ENCODE measurements around the gene MACROD2.

Gene MACROD2

DNA sequence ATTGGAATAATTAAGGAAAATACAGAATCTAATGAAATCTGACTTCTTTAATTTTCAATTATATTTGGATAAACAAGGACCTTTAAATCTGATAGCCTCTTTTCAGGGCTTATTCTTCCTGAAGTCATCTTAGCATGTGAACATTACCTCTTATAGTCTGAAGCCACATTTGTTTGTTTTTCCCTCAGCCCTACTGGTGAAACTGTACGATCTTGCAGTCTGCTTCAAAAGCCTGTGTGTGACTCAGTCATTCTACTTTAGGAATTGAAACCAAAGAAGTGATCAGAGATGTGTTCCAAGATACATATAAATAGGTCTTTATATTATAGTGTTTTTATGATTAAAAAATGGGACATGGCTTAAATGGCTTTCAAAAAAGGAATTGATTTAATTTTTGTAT, 67.5 kb downstream of the MACROD2 start:
- no peak for DNase-seq

- DNase-seq, result no peak
These were observed 69.0 kb downstream of the MACROD2 start for GRCh38 chr20:14064333-14064732.

DNA sequence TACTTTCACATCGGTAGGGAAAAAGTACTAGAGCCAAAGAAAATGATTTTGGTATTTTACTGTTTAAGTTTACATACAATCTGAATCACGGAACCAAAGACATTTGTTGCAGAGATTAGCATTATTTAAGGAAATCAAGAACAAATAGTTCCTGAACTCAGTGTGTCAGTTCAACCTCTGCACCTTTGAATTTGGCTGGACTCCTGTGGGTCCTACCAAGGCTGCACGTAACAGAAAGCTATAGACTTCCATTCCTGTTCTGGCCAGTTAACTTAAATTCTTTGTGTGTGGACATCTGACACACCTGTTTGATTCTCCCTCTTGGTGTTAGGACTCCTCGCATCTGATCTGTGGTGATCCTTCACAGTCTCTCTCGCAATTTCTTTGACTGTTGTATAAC, 69.6 kb downstream of the MACROD2 start:
- peak; percentile 5 for DNase-seq

GRCh38 chr20:14065774-14066173, 70.5 kb downstream of the MACROD2 start:
- no peak for DNase-seq

DNA sequence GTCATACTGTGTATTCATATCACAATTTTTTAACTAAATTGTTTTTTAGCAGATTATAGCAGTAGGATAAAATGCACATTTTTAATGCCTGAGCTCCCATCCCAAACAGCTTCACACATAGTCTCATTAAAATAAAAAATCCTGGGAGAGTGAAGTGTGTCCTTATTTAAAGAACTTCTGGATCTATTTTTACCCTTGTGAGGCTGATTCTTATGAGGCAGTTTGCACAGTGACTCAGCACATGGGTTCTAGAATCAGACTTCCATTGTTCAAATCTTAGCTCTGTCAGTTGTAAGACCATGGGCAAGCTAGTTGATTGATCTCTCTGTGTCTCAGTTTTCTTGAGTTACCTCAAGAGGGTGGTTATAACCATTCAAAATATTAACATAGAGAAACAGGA, 72.3 kb downstream of the MACROD2 start:
- no peak for DNase-seq

DNA sequence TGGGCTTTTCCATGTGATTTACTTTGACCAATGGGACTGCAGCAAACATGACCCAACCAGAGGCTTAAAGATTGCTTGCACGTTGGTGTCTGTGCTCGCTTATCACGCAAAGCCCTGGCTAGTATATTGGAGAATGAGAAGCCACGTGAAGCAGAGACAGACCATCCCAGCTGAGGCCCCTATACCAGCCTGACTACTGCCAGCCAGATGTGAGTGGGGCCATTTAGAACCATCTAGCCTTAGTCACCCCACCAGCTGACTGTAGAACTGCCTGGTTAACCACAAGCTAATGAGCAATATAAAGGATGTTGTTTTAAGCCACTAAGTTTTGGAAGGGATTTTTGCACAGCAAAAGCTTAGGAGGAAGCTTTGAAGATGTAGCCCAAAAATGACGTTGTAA, 74.5 kb downstream of the MACROD2 start:
- no peak for DNase-seq

- peak; percentile 1 for DNase-seq
These were observed 98.3 kb downstream of the MACROD2 start for GRCh38 chr20:14093652-14094051.

DNA sequence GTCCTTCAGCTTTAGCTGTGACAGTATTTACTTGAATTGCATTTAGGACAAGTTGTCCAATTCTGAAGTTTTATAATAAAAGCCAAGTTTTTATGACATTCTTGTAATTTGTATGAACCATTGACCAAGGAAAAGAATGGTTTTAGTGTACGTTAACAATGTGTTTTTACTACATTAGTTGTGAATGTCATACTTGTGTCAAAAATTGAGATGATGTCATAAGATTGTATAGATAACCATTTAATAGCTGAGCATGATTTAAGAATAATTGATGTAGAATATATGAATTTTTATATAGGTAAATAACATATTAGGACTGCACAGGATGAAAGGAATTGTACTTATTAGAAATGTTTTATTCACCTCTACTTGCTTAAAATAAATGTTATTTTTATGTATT, 102.9 kb downstream of the MACROD2 start:
- DNase-seq, result no peak

GRCh38 chr20:14113416-14113815, 118.1 kb downstream of the MACROD2 start:
- no peak for DNase-seq

DNA sequence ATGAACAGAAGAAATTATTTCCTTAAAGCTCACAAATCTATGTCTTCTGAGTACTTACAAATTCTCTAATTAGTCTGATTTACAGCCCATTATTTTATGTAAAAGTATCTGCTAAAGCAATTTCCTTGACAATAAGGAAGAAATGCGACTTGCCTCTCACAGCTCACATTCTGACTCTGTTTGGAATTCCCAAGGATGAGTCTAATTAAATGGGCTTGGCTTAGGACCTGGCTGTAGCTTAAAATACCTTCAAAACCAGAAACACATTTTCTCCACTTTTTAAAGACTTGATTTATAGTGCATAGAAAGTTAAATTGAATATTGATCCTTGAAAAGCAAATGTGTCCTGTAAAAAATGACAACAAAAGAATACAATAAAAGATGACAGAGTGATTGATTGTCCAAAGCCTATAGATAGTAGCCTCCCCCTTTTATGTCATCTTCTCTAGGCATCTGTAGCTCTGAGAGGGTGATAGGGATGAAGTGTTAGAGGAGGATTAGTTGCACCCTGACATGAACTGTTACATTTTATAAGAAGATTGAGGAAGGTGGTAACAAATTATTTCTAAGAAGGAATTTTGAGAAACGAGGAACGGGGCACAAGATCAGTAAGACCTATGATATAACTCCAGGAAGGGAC, 118.9 kb downstream of the MACROD2 start:
- DNase-seq, result no peak

DNA sequence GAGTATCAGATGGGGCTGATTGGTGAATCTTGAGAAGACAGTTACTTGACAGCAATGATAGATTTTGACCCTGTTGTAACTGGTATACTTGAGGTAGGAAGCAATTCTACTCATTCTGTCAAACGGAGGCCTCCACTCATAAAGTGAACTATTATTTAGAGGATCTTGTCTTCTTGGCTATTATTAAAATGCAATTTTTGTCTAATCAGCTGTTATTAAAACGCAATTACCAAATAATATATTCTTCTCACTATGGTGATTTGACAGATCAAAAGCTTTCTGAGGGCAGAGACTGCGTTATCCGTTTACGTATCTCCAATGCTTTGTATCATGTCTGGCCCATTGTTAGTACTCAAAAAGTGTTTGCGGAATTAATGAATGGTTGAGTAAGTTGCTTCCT, 120.7 kb downstream of the MACROD2 start:
- no peak for DNase-seq

GRCh38 chr20:14117768-14118167, 122.5 kb downstream of the MACROD2 start:
- no peak for DNase-seq

- DNase-seq, result no peak
These were observed 131.5 kb downstream of the MACROD2 start for GRCh38 chr20:14126856-14127255.

- no peak for DNase-seq
These were observed 132.4 kb downstream of the MACROD2 start for GRCh38 chr20:14127514-14128223.

GRCh38 chr20:14134004-14134403, 138.7 kb downstream of the MACROD2 start:
- no peak for DNase-seq

DNA sequence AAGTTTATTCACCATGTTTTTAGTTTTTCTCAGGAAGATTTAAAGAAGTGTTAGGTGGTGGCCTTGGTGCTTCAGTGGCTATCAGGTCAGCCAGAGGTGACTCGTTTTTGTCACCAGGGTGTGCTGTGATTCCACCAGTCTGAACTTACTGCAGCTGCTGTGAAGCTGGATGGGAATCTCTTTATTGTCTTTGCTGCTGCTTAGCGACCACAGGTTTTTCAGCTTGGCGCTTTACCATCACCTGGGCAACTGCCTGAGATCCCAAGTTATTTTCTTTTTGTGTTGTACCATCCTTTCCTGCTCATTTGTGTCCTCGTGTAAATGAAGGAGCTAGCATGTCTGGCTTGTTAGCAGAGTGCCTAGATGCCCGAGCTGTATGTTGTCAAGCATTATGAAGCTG, 146.9 kb downstream of the MACROD2 start:
- peak; percentile 71 for DNase-seq

DNA sequence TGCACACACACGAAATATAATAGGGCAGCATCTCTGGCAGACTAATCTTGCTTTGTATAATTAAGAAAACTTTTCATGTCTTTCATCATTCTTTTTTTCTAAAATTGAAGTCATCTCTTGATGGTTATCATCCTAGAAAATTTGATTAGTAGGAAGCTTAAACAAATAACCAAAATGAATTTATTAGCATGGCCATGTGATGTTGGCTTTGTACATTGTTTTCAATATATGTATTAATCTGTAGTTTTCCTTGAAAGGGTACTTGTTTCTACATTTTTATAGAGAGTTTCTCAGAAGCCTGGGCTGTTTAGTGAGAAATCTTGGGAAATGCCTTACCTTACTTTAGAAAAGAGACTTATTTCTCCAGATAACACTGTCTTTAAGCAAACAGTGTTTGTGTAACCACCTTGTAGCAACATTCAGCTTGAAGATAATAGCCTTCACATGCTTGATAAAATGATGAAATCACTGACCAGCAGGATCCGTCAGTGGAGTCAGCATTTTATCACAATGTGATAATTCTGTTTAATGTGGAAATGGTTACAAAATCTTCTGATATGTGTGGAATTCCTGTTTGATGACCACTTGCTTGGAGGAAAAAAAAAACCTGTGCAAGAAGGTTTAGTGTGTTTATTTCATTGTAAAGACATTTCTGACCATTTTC, 147.8 kb downstream of the MACROD2 start:
- DNase-seq, result no peak

GRCh38 chr20:14148042-14148441, 152.7 kb downstream of the MACROD2 start:
- no peak for DNase-seq

- DNase-seq, result no peak
These were observed 160.0 kb downstream of the MACROD2 start for GRCh38 chr20:14155361-14155760.

DNA sequence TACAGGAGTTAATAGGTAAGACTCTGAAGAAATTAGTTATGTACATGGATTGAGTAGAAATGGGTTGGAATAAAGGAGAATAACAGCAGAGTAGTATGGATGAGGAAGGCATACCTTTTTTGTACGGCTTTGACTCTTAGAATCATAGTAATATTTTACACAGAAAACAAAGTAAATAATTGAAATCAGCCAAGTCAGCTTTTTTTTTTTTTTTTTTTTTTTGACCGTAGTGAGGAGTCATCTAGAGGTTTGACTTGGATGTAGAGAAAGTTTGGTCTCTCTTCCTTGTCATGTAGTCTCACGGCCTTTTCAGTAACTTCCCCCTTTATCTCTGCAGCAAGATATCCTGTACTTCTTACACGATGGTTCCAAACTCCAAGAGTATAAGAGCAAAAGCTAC, 183.2 kb downstream of the MACROD2 start:
- DNase-seq, result no peak

DNA sequence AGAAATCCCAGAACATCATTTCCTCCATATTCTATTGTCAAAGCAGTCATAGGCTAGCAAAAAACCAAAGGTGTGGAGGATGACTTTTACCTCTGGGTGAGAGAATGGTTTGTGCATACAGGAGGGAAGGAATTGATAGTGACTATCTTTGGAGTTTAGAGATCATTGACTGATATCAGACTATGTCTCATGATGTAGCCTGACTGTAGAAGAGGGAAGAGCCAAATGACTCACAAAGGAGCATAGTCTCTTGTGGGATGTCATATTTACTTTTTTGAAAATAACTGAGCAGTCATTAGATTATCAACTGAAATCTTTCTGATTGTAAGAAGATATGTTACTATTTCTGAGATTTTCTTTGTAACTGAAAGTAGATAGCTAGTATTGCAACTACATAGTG, 183.6 kb downstream of the MACROD2 start:
- no peak for DNase-seq

DNA sequence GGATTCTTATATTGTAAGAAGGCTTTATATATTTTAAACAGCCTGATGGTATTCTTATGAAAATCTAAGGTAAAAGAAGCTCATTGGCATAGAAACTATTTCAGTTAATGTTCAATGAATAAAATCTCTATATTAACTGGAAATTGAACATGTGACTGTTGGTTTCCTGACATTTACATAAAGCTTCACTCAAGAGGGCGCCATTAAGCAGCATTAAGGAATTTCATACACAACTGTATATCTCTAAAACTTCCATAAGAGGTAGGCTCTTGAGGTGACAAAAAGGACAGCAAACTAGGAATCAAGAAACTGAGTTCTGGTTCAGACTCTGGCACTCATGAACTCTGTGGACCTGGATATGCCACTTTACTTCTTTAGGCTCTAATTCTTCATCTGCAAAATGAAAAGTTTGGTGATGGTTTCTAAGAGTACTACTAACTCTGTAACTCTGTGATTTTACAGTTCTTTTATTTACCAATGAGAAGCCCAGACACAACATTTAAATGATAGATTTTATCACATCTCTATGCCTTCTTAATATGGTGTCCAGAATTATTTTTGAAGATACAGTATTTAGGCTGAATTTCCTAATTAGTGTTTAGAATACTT, 194.6 kb downstream of the MACROD2 start:
- no peak for DNase-seq

DNA sequence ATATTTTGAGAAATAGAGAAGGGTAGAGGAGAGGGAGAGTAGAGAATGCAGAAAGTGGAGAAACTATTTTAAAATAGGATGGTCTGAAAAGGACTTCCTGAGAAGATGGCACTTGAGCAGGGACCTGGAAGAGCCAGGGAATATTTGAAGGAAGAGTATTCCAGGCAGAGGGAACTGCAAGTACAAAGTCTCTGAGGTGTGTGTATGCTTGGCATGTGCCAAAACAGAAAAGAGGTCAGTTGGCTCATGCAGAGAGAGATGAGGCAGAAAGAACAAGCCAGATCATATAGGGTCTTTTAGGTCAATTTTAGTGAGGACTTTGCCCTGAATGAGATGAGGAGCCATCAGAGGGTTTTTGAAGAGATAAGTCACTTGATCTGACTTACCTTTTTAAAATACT, 196.2 kb downstream of the MACROD2 start:
- no peak for DNase-seq

GRCh38 chr20:14193443-14193842, 198.1 kb downstream of the MACROD2 start:
- no peak for DNase-seq

Data from midbrain (tissue), 1 donor.